H4 (cell line): ENCODE measurements around the gene PDLIM5. TPM values are rescaled to one million over a fixed set of nuclear protein-coding genes. Genes with fewer than 3 reads are reported as not detected.
"Not testable (repeated sequence)": the region's sequence is repeated elsewhere in the genome, so short reads cannot be mapped to it uniquely, and the experiment has no call there.

Source experiments
- DNase-seq: peaks from one replicate; pipeline ENCODE4 v3.0.0-alpha.2; 2015; ENCODE audit warnings: low spot score
- total RNA-seq: library from RNA; depleted of rRNA; stranded (reverse); fragments of >200 nt; shearing (Covaris generic); gene quantifications from 2 replicates; pipeline ENCODE4 v1.2.3, GENCODE V29; 2014; rRNA removed

Gene PDLIM5, protein sequence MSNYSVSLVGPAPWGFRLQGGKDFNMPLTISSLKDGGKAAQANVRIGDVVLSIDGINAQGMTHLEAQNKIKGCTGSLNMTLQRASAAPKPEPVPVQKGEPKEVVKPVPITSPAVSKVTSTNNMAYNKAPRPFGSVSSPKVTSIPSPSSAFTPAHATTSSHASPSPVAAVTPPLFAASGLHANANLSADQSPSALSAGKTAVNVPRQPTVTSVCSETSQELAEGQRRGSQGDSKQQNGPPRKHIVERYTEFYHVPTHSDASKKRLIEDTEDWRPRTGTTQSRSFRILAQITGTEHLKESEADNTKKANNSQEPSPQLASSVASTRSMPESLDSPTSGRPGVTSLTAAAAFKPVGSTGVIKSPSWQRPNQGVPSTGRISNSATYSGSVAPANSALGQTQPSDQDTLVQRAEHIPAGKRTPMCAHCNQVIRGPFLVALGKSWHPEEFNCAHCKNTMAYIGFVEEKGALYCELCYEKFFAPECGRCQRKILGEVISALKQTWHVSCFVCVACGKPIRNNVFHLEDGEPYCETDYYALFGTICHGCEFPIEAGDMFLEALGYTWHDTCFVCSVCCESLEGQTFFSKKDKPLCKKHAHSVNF
- total RNA-seq, result 21.1 and 34.7 TPM in 2 replicates

DNA sequence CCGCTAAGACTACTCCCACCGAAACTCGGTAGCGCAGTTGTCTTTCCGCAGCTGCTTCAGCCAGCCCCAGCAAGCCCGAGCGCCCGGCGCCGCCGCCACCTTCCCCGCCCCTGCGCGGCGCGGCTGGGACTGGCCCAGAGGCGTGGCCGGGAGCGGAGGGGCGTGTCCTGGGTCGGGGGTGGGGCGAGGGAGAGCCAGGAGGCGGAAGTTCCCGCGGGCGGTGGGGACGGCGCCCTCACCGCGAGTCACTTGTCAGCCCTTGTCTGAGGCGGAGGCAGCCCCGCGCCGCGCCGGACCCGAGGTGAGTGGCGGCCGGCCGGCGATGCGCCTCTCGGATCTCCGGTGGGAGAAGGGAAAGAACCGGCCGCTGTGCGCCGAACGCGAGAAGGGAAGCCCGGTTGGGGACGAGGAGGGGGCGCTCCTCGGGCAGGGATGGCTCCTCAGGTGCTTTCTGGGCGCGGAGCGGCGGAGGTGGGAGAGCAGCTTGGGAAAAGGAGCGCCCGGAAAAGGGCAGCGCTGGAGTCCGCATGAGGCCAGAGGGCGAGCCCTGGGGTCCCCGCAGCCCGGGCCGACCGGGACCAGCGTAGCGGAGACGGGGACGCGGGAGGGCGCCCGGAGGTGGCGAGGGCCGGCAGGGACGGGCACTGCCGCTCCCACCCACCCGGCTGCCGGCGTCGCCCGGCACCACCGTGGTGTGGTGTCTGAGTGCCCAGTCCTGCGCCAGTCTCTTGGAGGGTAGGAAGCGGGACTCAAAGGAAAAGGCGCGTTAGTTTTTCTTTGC is at the start of gene PDLIM5:
PDLIM5 (plus strand) TSS at position 248 of the 781 bp plus-strand sequence. CDS start 3,347 bp downstream, outside the sequence.
- peak; percentile 85 for DNase-seq

DNA sequence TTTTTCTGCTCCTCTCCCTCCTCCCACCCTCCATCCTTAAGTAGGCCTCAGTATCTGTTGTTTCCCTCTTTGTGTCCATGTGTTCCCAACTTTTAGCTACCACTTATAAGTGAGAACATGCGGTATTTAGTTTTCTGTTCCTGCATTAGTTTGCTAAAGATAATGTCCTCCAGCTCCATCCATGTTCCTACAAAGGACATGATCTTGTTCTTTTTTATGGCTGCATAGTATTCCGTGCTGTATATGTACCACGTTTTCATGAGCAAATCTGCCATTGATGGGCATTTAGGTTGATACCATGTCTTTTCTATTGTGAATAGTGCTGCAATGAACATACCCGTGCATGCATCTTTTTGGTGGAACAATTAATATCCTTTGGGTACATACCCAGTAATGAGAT is 49.3 kb upstream of the PDLIM5 start:
- not testable (repeated sequence) for DNase-seq

DNA sequence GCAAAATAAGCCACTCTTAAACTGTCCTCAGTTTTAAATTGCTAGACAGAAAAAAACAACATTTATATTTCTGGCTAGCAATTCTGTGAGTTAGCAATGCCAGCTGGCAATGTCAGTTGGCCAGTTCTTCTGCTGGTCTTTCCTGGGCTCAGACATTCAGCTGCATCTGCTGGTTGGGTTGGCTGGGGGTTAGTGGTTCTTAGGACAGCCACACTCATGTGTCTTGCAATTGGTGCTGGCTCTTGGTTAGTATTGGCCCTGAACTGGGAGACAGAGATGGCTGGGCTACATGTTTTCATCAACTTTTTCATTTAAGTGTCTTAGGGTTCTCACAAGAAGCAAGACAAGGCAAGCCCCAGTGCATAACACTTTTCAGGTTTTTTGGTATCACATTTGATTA is 48.0 kb upstream of the PDLIM5 start:
- DNase-seq, result no peak

DNA sequence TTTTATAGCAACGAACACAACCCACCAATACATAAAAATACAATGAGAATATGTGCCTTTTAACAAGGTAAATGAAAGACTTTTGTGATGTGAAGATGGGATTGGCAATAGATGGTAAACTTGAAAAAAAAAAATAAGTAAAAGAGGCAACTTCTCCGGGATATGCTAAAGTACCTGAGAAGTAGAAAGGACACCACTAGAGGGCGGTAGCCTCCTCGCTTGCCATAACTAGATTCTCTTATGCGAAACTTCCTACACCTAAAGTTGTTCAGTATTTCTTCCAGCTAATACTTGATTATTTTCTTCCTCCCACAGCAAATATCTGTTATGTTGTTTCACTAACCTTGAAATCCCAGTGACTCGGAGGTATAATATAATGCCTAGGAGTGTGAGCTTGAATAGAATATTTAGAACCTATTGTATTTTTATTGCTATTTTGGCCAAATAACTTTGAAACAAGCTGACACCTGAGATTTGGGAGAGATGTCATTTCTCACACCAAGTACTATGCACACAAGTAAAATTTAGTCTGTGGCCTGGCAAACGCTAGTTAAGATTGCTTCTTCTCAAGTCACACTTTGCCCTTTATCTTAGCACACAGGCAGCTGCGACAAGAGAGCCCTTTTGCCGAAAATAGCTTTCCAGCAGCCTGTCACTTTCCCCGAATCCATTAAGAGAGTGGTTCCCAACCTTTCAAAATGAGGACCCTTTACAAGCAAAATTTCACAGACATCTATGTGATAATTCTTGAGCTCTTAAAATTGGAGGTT is 44.9 kb upstream of the PDLIM5 start:
- peak; percentile 74 for DNase-seq

DNA sequence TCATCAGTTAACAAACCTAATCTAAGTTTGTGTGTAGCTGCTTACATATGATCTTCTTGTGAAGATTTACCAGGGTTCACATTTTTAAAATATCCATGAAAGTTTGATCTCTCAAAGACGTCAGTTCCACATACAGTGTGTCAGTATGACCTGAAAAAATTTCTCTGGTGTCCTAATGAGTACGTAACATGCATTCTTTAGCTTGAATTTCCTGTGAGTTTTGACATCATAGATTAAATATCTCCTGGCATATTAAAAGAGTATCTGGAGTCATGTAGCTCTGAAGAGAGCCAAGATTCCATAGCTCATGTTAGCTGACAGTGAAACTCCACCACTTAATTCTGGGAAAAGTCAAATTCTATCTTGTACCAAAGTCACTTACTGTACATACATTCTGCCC is 43.9 kb upstream of the PDLIM5 start:
- no peak for DNase-seq

DNA sequence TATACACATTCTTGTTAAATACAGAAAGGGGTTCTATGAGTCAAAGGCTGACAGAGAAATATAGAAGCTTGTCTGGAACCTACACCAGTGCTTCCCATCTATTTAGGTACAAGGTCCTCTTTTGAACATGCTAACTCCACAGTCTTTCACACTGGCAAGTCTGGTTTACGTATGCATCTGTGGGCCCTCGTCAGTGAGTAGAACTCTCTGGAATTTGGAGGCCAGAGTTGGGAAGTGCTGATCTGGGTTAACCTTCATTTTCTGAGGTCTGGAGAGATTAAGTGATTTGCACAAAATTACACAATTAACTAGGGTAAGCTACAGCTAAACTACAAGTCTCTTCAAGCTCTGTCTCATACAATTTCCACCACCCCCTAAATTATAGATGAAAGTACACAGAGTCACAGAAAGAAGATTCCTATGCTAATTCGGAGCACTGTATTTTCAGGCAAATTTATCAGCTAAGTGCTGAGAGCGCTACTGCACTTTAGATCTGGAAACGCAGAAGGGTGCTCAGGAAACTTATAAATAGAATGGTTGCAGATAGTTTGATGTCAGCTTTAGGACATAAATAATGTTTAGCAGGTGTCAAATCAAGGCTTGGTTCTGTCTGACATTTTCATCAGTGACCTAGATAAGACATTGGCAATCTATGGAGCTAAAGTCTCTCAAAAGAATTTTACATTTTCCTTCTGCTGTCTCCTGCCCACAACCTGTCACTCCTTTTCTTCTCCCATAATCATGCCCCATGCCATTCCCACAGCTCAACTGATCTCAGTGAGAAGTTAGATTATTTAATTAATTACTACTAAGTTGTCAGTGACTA is 43.0 kb upstream of the PDLIM5 start:
- DNase-seq, result no peak

DNA sequence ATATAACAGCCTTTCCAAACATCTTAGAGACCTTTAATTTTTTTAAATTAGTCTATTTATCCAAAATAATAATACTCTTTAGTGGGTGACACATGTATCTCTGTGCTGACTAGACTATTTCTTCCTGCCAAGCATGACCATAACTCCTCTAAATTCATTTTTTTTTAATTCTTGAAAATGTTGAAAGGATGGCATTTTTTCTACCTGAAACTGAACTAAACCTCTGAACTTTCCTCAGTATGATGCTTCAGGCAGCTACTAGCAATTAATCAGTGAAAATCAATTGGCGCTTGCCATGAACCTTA is 42.4 kb upstream of the PDLIM5 start:
- DNase-seq, result no peak

DNA sequence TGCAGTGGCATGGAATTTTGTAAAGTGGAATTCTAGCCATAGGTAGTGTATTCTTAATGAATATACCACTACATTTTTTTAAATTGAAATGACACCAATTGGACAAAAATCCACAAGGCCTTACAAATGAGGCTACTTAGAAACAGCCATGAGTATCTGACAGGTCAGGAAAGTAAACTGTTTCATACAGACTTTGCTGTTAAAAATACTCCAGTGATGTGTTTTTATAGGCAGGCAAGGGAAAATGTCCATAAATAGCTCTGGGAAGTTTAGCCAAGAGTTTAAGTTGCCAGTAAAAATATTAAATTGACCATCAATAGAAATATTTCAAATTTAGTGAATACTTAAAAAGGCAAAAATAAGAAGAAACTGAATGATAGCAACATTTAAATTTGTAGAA is 41.8 kb upstream of the PDLIM5 start:
- DNase-seq, result no peak

DNA sequence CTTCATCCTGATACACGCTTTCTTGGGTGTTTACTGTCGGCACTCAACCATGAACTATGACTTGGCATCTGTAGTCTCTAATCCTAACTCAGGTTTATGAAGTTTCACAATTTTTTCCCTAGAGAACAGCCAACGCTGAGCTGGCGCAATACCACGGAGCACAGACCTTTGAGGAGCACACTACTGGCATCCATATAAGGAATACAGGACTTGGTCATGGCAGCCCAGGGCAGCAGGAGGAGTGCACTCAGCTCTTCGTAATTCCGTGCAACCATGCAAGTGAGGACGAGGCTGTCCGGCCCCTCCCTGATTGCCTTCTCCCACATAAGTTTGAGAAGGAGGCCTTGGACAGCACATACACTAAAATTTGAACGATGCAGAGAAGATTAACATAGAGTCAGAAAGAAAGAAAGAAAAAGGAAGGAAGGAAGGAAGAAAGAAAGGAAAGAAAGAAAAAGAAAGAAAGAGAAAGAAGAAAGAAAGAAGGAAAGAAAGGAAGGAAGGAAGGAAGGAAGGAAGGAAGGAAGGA is 41.0 kb upstream of the PDLIM5 start:
- peak; percentile 98 for DNase-seq

DNA sequence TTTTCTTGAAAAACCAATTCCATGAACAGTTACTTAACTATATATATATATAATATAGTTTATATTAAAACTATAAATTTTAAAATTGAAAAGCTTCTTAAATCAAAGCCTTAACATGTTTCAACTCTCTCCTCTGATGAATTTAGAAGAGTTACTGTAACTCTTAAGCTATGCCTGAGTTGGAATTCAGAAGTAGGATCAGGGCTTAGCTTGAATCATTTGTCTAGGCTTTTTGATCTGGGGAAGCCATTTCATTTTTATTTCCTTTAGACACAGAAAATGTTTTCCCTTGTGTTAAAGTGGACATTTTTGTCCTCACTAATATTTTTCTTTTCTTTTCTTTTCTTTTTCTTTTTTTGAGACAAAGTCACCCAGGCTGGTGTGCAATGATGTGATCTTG is 40.4 kb upstream of the PDLIM5 start:
- no peak for DNase-seq

DNA sequence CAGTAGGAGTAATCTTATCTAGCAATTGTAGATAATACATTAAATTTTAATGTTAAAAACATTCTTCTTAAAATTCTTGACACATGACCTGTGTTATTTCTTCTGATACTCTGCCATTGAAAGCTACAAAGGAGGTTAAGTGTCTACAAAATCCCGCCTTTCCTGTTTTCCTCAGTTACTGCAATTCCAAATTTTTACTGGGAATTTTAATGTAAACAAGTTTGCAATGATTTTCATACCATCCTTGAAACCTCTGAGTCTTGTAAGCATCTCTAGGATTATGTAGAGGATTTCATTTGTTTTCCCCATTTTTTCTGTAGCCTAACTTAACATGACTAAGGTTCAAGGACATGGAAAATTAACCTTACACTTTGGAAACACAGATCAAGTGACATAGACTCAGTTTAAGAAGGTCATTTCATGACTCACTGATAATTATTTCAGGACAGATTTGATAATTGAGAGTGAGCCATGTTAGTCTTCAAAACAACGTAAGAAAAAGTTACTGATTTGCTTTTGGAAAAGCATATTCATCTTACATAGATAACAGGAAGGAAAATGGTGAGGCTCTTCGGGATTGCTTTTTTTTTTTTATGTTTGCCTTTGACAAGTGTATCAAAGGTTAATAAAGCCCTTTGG is 39.6 kb upstream of the PDLIM5 start:
- DNase-seq, result no peak

DNA sequence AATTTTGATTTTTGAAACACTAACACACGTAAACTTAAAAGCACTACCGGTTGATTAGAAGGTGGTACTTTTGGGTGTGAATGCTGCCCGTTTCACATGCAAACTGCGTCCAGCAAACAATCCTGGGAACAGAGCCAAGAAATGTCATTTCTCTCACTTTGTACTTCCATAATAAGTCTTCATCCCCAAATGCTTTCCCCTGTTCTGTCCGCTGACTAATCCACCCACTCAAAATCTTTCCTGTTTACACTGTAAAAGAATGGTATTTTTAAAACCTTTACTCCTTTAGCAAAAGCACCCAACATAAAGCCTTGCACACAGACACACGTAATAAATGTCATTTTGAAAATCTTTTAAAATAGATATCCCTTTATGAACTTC is 39.1 kb upstream of the PDLIM5 start:
- peak; percentile 65 for DNase-seq

DNA sequence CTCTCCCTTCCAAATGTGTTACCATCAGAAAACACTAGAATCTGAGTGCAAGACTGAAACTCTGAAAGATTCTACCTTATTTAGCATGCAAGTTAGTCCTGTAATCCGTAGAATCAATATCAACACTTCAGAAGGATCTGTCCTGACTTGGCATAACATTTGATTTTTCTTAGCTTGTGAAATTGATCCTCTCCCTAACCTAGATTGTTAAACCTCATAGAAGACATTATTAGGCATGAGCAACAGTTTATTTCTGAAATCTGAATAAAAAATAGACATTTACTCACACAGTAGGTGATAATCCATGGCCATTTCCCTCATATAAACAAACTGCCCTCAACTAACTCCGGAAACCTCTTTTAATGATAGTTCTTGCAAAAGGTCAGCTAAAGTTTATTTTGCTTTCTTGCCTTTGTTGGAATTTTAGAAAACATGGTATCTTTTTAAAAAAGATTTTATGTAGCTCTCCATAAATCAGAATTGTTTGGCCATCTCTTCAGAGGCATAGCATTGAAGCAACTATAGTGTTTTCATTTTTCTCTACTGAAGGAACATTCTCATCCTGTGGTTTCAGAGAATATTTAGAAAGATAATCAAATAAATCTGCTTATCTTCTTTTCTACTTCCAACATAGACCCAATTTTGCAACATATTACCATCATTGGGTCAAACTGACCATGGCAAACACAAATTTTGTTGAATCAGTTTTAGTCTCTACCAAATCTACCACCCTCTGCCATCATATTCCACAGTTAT is 38.5 kb upstream of the PDLIM5 start:
- DNase-seq, result no peak

DNA sequence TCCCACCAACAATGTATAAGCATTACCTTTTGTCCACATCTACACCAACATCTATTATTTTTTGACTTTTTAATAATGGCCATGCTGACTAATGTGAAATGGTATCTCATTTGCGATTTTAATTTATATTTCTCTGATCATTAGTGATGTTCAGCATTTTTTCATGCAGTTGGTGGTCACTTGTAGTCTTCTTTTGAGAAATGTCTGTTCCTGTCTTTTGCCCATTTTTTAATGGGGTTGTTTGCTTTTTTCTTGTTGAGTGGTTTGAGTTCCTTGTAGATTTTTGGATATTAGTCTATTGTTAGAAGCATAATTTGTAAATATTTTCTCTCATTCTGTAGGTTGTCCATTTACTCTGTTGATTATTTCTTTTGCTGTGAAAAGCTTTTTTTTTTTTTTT is 36.8 kb upstream of the PDLIM5 start:
- DNase-seq, result no peak

DNA sequence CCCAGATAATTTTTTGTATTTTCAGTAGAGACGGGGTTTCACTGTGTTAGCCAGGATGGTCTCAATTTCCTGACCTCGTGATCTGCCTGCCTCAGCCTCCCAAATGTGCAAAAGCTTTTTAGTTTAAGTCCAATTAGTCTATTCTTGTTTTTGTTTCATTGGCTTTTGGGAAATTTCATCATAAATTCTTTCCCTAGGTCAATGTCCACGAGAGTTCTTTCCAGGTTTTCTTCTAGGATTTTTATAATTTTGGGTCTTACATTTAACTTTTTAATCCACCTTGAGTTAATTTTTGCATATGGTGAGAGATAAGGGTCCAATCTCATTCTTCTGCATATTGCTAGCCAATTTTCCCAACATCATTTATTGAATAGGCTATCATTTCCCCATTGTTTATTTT is 36.3 kb upstream of the PDLIM5 start:
- no peak for DNase-seq

DNA sequence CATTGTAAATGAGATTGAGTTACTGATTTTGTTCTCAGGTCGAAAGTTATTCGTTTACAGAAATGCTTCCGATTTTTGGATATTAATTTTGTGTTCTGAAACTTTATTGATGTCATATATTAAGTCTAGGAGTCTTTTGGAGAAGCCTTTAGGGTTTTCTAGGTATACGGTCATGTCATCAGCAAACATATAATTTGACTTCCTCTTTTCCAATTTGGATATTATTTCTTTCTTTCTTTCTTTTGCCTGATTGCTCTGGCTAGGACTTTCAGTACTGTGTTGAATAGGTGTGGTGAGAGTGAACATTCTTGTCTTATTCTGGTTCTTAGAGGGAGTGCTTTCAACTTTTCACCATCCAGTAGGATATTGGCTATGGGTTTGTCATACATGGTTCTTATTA is 35.4 kb upstream of the PDLIM5 start:
- no peak for DNase-seq

DNA sequence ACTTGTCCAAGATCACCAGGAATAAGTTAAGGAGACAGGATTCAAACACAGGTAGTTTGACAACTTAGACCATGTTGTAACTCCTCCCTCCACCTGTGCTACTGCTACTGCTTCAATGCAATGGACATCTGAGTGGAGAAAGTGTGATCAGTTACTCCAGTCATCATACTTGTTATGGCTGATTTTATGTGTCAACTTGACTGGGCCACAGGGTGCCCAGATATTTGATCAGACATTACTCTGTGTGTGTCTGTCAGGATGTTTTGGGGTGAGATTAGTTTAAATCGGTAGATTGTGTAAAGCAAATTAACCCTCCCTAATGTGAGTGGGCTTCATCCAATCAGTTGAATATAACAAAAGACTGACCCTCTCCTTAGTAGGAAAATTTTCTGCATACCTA is 34.8 kb upstream of the PDLIM5 start:
- DNase-seq, result no peak

DNA sequence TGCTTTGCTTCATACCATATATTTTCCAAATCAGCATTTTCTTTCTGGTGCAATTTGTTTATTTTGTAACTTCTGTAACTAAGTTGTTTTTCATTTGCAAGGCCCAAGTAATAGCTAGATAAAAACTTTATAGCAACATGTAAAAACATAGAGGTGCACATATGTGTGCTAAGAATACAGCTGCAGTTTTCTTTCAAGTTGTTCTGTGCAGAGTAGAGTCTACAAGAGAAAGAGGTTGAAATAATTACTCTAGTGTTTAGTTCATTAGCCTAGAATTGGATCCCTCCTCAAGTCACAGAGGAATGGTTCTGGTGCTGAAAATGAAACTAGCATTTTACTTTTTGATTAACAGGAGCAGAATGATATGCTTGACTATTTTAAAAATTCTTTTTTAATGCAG is 32.2 kb upstream of the PDLIM5 start:
- no peak for DNase-seq

DNA sequence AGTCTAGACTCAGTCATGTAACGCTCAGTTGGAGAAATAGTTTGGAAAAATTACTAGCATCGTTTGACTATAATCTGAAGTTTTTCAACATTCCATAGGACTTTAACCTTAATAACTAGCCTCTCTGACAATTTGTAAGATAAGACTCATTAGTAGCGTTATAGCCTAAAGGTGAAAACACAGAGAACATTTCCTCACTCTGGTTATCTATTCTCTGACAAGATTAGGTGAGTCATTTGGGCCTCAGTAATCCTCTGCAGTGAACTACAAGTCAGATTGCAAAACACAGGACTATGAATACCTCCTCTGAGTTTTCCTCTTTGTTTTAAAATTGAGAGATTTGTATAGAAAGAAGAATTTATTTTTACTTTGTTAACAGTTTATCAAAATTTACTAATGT is 31.8 kb upstream of the PDLIM5 start:
- no peak for DNase-seq

DNA sequence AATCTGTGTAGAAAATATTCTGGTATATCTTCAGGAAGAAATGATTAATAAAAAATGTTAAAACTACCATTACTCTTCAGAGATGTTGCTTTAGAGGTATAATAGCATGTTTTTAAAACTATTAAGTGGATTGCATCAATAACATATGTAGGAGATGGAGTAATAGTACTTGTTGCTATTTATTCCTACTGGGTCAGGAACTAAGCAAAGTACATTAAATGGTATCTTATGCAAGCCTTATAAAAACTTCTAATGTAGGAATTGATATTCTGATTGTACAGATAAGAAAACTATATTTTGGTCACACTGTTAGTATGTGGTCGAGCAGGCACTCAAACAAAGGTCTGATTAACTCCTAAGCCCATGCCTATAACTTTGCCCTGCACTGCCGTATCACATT is 31.4 kb upstream of the PDLIM5 start:
- no peak for DNase-seq
